NCI-H1105 treated with DMSO at 0.1 percent for 48 hours (cell line): ENCODE results near the gene PARD3.
"Not testable (repeated sequence)": the region's sequence is repeated elsewhere in the genome, so short reads cannot be mapped to it uniquely, and the experiment has no call there.

ENCODE experiments used
- DNase-seq: peaks from one replicate; lab custom pipeline; 2025; lab: John Stamatoyannopoulos, UW

PARD3 gene

GRCh38 chr10:34648919-34649318, 166.2 kb downstream of the PARD3 start:
- DNase-seq, result no peak

- no peak for DNase-seq
Measured at GRCh38 chr10:34647875-34648865, 166.9 kb downstream of the PARD3 start.

GRCh38 chr10:34647160-34647559, 167.9 kb downstream of the PARD3 start:
- DNase-seq, result no peak

DNA sequence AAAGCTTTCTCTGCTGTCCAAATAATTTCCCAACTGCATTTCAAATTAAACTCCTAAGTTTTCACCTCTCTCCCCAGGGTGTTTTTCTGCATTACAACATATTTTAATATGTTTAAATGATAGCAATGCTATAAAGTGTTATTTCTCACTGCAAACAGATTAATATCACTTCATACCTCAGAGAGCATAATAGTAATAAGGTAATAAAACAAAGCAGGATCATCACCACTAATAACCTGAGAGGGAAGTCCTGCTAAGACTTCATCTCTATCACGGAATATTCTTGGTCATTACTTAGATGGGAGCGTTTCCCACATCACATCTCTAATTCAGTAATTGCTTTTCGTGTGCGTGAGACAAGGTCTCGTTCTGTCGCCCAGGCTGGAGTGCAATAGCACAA, 168.8 kb downstream of the PARD3 start:
- no peak for DNase-seq

DNA sequence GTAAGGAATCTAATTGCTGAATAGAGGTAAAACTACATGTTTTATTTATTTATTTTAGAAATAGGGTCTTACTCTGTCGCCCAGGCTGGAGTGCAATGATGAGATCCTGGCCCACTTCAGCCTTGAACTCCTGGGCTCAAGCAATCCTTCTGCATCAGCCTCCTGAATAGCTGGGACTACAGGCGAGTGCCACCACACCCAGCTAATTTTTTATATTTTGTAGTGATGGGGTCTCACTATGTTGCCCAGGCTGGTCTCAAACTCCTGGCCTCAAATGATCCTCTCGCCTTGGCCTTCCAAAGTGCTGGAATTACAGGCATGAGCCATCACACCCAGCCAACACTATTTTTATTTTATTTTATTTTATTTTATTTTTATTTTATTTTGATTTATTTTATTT, 170.3 kb downstream of the PARD3 start:
- not testable (repeated sequence) for DNase-seq

GRCh38 chr10:34644224-34644623, 170.9 kb downstream of the PARD3 start:
- DNase-seq, result no peak

- DNase-seq, result no peak
Measured at GRCh38 chr10:34643620-34644019, 171.5 kb downstream of the PARD3 start.

DNA sequence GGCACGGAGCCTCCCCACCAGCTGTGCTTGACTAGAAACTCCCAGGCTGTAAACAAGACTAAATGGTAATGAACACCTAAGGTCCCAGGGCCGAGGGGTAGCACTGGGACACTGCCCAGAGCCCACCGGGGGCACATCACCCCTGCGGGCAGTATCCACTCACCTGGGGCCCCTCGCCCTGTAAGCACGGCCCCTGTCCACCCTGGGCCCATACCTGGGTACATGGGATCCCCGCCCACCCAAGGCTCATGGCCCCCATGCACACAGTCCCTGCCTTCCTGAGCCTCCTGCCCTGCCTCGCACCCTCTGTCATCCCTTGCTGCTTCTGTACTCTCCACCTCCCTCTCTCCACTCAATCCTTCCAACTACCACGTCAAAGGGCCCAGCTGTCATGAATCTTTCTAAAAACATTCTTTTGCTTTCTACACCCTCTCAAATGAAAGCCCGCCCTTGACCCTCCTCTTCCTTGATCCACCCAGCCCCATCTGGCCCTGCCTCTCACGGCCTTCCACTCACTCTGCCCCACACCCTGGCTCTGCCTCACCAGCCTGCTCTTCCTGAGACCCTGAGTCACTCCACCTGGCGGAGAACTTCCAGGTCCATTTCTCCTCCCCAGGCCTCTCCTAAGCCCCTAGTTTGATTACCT, 173.1 kb downstream of the PARD3 start:
- no peak for DNase-seq

GRCh38 chr10:34641147-34641912, 173.8 kb downstream of the PARD3 start:
- no peak for DNase-seq

GRCh38 chr10:34638406-34639054, 176.6 kb downstream of the PARD3 start:
- peak; percentile 41 for DNase-seq

DNA sequence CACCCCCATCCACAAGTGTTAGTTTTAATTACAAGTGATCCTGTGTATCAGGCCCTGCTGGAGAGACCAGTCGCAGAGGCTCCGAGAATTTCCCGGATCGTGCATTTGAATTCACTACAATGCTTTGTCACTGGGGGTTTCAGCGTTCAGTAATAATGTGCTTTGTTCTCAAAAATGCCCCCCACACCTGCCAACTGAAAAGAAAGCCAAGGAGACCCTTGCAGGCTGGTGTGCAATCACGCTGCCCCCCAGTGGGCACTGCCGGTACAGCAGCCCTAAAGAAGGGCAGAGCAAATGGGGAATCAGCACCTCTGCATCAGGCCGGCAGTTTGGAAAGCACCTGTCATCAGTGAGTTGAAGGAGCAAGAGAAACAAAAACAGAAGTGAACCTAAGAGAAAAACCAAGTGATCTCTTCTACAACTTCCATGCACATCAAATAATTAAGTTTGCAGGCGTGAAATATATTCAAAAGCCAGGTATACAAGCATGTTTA, 177.6 kb downstream of the PARD3 start:
- peak; percentile 64 for DNase-seq

GRCh38 chr10:34635111-34635510, 180.0 kb downstream of the PARD3 start:
- no peak for DNase-seq

GRCh38 chr10:34633374-34633773, 181.7 kb downstream of the PARD3 start:
- DNase-seq, result no peak

- DNase-seq, result no peak
Measured at GRCh38 chr10:34629084-34629483, 186.0 kb downstream of the PARD3 start.

- DNase-seq, result no peak
Measured at GRCh38 chr10:34628174-34628796, 186.8 kb downstream of the PARD3 start.

GRCh38 chr10:34627741-34628140, 187.4 kb downstream of the PARD3 start:
- no peak for DNase-seq

DNA sequence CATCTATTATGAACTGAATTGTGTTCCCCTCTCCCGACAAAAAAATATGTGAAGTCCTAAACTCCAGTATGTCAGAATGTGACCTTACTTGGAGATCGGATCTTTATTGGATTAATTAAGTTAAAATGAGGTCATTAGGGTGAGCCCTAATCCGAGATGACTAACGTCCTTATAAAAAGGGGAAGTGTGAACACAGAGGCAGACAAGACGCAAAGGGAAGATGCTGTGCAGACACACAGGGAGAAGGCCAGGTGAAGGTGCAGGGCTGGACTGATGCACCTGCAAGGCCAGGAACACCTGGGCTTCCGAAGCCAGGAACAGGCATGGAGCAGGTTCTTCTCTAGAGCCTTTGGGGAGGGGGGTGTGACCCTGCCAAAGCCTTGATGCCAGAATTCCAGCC, 187.8 kb downstream of the PARD3 start:
- DNase-seq, result no peak

GRCh38 chr10:34626158-34626880, 188.8 kb downstream of the PARD3 start:
- no peak for DNase-seq

- no peak for DNase-seq
Measured at GRCh38 chr10:34624323-34625153, 190.6 kb downstream of the PARD3 start.

GRCh38 chr10:34622945-34623344, 192.2 kb downstream of the PARD3 start:
- no peak for DNase-seq
